ENCODE data around the gene SNAP23. TPM values are rescaled to one million over a fixed set of nuclear protein-coding genes. Genes with fewer than 3 reads are reported as not detected.

SNAP23 gene
- total and polyA plus RNA-seq, 2 donors = 47.8 to 94.3 TPM

DNA sequence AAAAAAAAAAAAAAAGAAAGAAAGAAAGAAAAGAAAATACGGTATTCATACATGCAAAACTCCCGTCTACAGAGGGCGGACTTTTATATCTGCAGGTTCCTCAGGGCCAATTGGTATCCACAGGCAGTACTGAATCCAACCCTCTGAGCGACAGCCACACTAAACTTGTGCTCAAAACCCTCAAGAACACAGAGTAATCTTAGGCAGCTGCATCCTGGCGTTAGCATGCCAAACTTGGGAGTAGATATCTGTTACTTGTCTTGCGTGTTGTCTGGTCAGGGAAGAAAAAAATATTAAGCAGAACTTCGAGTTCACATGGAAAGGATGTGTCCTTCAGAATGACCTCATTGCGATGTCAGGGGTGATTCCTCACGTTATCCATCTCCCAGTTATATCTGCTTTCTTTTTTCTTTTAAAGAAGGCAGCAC is 12.8 kb downstream of the SNAP23 start:
- DNase-seq (ENCODE audit: extremely low spot score) = no peak
- Histone ChIP-seq H3K27ac (ENCODE audit: low read depth) (no peak overlapping the region), H3K4me1 (ENCODE audit: insufficient read depth) (no peaks in the 10 kb centered on the region), H3K36me3 (ENCODE audit: insufficient read depth) (no peaks in the 10 kb centered on the region), H3K4me3 (ENCODE audit: low read depth, low read length) (no peak overlapping the region)
- 58% methylated on average over 9 of the region's 9 CpGs for WGBS

- Histone ChIP-seq H3K27ac (ENCODE audit: low read depth) (peak overlapping the region; percentile 38), H3K4me3 (ENCODE audit: low read depth, low read length) (no peak overlapping the region), H3K36me3 (ENCODE audit: insufficient read depth) (no peaks in the 10 kb centered on the region), H3K4me1 (ENCODE audit: insufficient read depth) (no peaks in the 10 kb centered on the region)
- no peak for DNase-seq (ENCODE audit: extremely low spot score)
- WGBS = 92% methylated on average over 4 of the region's 4 CpGs
Observed at GRCh38 chr15:42510258-42511006, 15.0 kb downstream of the SNAP23 start.

- 61% methylated on average over 4 of the region's 4 CpGs for WGBS
- Histone ChIP-seq H3K36me3 (ENCODE audit: insufficient read depth) (peaks cover 3% of the 10 kb centered on the region), H3K27ac (ENCODE audit: low read depth) (no peak overlapping the region), H3K4me3 (ENCODE audit: low read depth, low read length) (no peak overlapping the region), H3K4me1 (ENCODE audit: insufficient read depth) (no peaks in the 10 kb centered on the region)
- no peak for DNase-seq (ENCODE audit: extremely low spot score)
Observed at GRCh38 chr15:42511007-42511391, 15.6 kb downstream of the SNAP23 start.

DNA sequence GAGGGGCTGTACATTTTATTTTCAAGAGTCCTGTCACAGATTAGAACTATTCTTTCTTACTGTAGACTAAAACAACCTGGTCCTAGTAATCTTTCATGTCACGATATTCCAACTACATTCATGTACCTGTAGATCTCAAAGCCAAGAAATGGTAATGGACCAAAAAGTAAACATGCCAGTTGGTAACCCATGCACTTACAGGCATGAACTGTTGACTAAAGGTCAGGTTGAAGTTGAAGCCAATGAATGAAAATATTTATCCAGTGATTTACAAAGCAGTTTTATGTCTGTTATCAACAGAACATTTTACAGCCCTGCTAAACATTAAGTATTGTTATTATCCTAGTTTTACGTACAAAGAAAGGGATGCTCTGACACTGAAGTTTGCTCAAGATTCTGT is 27.9 kb downstream of the SNAP23 start:
- Histone ChIP-seq H3K4me1 (ENCODE audit: insufficient read depth) (no peaks in the 10 kb centered on the region), H3K4me3 (ENCODE audit: low read depth, low read length) (no peak overlapping the region), H3K27ac (ENCODE audit: low read depth) (no peak overlapping the region), H3K36me3 (ENCODE audit: insufficient read depth) (peaks cover 4% of the 10 kb centered on the region)
- no peak for DNase-seq (ENCODE audit: extremely low spot score)
- WGBS = 91% methylated on average over 2 of the region's 2 CpGs

- H3K27ac ChIP-seq (ENCODE audit: low read depth) = no peak overlapping the region
- no peak overlapping the region for H3K4me3 ChIP-seq (ENCODE audit: low read depth, low read length)
- peaks cover 4% of the 10 kb centered on the region for H3K36me3 ChIP-seq (ENCODE audit: insufficient read depth)
- no peaks in the 10 kb centered on the region for H3K4me1 ChIP-seq (ENCODE audit: insufficient read depth)
- WGBS = 79% methylated on average over 3 of the region's 3 CpGs
- no peak for DNase-seq (ENCODE audit: extremely low spot score)
Observed at GRCh38 chr15:42528970-42529369, 33.5 kb downstream of the SNAP23 start.

DNA sequence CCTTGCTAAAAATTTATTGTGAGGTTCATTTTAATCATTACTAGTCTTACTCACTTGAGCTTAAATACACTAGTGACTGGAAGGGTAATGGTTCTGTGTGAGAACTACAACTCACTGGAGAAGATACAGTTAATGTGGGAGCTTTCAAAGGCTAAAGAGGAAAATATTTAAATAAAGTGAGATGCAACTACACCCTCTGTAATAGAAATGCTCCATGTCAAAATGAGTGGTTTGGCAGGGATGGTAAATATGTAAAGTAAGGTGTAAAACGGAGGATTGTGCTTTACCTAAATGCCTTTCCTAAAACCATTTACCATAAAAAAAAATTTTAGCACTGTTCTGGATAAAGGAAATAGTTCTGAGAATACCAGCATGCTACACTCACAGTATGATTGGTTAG is 37.8 kb downstream of the SNAP23 start:
- no peaks in the 10 kb centered on the region for H3K4me1 ChIP-seq (ENCODE audit: insufficient read depth)
- DNase-seq (ENCODE audit: extremely low spot score) = no peak
- no peak overlapping the region for H3K27ac ChIP-seq (ENCODE audit: low read depth)
- 88% methylated on average over 1 of the region's 1 CpG for WGBS
- H3K36me3 ChIP-seq (ENCODE audit: insufficient read depth) = no peaks in the 10 kb centered on the region
- H3K4me3 ChIP-seq (ENCODE audit: low read depth, low read length) = no peak overlapping the region

DNA sequence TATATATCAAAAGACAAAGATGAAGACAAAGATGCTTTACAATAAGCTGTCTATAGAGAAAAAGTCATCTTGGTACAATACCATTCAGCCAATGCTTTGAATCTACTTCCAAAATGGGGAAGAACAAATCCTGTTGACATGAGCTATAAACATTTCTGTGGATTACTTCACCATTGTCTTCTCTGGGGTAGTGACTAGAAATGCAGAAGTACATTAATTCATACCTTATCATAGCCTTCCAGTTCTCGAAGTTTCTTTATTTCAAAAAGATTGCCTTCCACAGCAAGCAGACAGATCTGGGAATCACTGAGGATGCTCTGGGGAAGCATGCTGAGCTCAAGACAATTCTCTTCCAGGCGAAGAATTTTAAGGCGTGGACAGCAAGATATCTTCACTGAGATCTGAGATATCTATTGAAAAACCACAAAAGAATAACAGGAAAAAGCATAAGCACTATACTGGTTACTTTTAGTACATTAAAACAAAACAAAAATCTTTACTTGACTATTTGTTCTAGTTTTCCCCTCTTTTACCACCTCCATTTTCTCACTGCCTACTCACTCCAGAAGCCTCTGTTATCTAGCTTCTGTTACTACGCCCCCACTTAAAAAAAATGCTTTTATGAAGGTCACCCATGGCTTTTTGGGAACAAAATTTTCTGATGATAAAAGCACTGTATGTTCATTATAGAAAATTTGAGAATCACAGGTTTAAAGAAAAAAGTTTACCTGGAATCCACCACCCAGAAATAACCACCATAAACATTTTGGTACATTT is 49.6 kb downstream of the SNAP23 start:
- Histone ChIP-seq H3K36me3 (ENCODE audit: insufficient read depth) (peaks cover 5% of the 10 kb centered on the region), H3K27ac (ENCODE audit: low read depth) (no peak overlapping the region), H3K4me1 (ENCODE audit: insufficient read depth) (peaks cover 1% of the 10 kb centered on the region), H3K4me3 (ENCODE audit: low read depth, low read length) (no peak overlapping the region)
- 88% methylated on average over 4 of the region's 4 CpGs for WGBS
- no peak for DNase-seq (ENCODE audit: extremely low spot score)

DNA sequence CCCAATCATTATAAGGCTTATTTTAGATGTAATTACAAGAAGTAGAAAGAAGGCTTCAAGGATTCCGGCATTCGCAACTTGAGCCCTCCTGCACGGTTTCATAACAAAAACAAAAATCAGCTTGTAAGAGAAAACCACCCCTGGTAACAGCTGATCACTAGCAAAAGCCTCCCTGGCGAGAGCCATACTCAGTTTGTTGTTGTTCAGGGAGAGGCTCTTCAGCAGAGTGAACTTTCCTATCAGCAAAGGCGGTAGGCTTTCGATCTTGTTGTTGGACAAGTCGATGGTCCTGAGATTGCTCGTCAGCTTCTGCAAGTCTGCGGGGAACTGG is 52.4 kb downstream of the SNAP23 start:
- 2% methylated on average over 9 of the region's 9 CpGs for WGBS
- Histone ChIP-seq H3K27ac (ENCODE audit: low read depth) (peak overlapping the region; percentile 82), H3K36me3 (ENCODE audit: insufficient read depth) (peaks cover 5% of the 10 kb centered on the region), H3K4me1 (ENCODE audit: insufficient read depth) (peaks cover 2% of the 10 kb centered on the region), H3K4me3 (ENCODE audit: low read depth, low read length) (peak overlapping the region; percentile 78)
- DNase-seq (ENCODE audit: extremely low spot score) = peak; percentile 2

- peak; percentile 62 for DNase-seq (ENCODE audit: extremely low spot score)
- WGBS = under 1% methylated on average over 71 of the region's 71 CpGs
- Histone ChIP-seq H3K4me1 (ENCODE audit: insufficient read depth) (peaks cover 2% of the 10 kb centered on the region), H3K36me3 (ENCODE audit: insufficient read depth) (peaks cover 5% of the 10 kb centered on the region), H3K4me3 (ENCODE audit: low read depth, low read length) (peak within 1 kb of the TSS; percentile 78), H3K27ac (ENCODE audit: low read depth) (peak within 1 kb of the TSS; percentile 82)
Observed at GRCh38 chr15:42548249-42549031, 53.0 kb downstream of the SNAP23 start, which contains the start of the genes HAUS2 and LRRC57. Gene HAUS2, plus strand, starts transcription at chr15:42548838. Its CDS starts 35 bp downstream, at chr15:42548873. Gene LRRC57, minus strand, starts transcription at chr15:42548793. Its CDS starts 359 bp downstream, at chr15:42548434.

DNA sequence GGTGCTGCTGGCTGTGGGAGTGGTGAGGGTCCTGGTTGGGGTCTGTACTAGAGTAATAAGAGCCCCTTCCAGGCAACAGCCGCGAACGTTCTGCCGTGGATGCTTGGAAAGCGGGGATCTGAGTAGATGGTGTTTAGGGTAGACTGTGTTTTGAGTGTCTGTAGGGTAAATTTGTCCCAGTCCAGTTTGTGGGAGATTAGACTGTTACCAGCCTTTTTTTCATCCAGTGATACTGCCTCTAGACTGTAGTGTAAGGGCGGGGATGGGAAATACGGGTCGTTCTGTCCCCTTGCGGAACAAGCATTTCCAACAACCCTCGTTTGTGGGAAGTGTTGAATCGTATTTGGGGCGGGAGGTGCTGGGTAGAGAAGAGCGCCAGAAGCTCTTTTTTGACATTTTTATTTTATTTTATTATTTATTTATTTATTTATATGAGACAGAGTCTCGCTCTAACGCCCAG is 53.6 kb downstream of the SNAP23 start:
- peaks cover 2% of the 10 kb centered on the region for H3K4me1 ChIP-seq (ENCODE audit: insufficient read depth)
- H3K27ac ChIP-seq (ENCODE audit: low read depth) = peak overlapping the region; percentile 82
- DNase-seq (ENCODE audit: extremely low spot score) = peak; percentile 39
- H3K36me3 ChIP-seq (ENCODE audit: insufficient read depth) = peaks cover 5% of the 10 kb centered on the region
- under 1% methylated on average over 15 of the region's 15 CpGs for WGBS
- peak overlapping the region; percentile 78 for H3K4me3 ChIP-seq (ENCODE audit: low read depth, low read length)

DNA sequence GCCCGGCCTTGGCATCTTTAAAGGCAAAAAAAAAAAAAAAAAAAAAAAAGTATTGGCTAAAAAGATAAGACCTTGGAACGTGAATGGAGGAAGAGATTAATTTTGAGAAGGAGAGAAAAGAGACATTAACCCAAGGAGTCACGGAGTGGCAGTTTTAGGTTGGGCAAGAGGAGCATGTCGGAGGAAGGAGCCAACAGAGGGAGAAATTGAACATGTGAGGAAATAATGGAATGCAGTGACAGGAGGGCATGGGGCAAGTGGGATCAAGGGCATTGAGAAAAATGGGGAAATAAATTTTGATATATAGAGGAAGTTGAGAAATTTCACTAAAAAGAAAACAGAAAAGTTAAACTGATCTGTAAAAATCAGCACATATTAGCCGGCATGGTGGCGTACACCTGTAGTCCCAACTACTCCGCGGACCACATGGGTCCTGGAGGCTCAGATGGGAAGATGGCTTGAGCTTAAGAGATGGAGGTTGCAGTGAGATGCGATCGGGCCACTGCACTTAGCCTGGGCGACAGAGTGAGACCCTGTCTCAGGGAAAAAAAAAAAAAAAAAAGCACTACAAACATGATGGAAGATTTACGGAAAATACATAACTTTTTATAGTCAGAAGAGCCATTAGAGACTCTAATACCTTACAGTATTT is 54.4 kb downstream of the SNAP23 start:
- no peak overlapping the region for H3K27ac ChIP-seq (ENCODE audit: low read depth)
- H3K4me1 ChIP-seq (ENCODE audit: insufficient read depth) = peaks cover 2% of the 10 kb centered on the region
- 73% methylated on average over 12 of the region's 12 CpGs for WGBS

GRCh38 chr15:42553554-42553953 is 58.1 kb downstream of the SNAP23 start:
- no peak overlapping the region for H3K27ac ChIP-seq (ENCODE audit: low read depth)
- no peak overlapping the region for H3K4me3 ChIP-seq (ENCODE audit: low read depth, low read length)
- peaks cover 2% of the 10 kb centered on the region for H3K4me1 ChIP-seq (ENCODE audit: insufficient read depth)
- DNase-seq (ENCODE audit: extremely low spot score) = no peak
- WGBS = 86% methylated on average over 1 of the region's 1 CpG
- H3K36me3 ChIP-seq (ENCODE audit: insufficient read depth) = peaks cover 2% of the 10 kb centered on the region

More for the DNA sequence above, 54.4 kb downstream of the SNAP23 start:
- no peaks in the 10 kb centered on the region for H3K36me3 ChIP-seq (ENCODE audit: insufficient read depth)
- no peak for DNase-seq (ENCODE audit: extremely low spot score)
- peak overlapping the region; percentile 78 for H3K4me3 ChIP-seq (ENCODE audit: low read depth, low read length)
